ENCODE measurements around the gene DCUN1D3. TPM values are rescaled to one million over a fixed set of nuclear protein-coding genes. Genes with fewer than 3 reads are reported as not detected.

DCUN1D3 gene
- total RNA-seq, 1 donor from 2014 or later = 12.4 TPM

- peaks cover 23% of the 10 kb centered on the region for H3K4me1 Mint-ChIP-seq
- H3K36me3 Mint-ChIP-seq = peaks cover 6% of the 10 kb centered on the region
- no peak for DNase-seq (ENCODE audit: low spot score in 2 of 2, unreplicated experiment in 2 of 2)
- no peak for TF ChIP-seq CTCF (IDR thresholded peaks at IDR 0.05; ENCODE audit: unreplicated experiment)
- no peaks in the 10 kb centered on the region for H3K9me3 Mint-ChIP-seq
- no peaks in the 10 kb centered on the region for H3K27me3 Mint-ChIP-seq (ENCODE audit: low read depth)
- H3K4me3 Mint-ChIP-seq = no peak overlapping the region
- H3K27ac Mint-ChIP-seq = no peak overlapping the region
Observed at GRCh38 chr16:20847550-20847949, 52.6 kb downstream of the DCUN1D3 start.

- no peak overlapping the region for H3K4me3 Mint-ChIP-seq
- H3K27me3 Mint-ChIP-seq (ENCODE audit: low read depth) = no peaks in the 10 kb centered on the region
Observed at GRCh38 chr16:20846551-20846950, 53.6 kb downstream of the DCUN1D3 start.

GRCh38 chr16:20846030-20846429 lies 54.1 kb downstream of the DCUN1D3 start:
- Mint-ChIP-seq H3K27me3 (ENCODE audit: low read depth) (no peaks in the 10 kb centered on the region), H3K4me1 (peaks cover 12% of the 10 kb centered on the region), H3K9me3 (no peaks in the 10 kb centered on the region), H3K36me3 (peaks cover 10% of the 10 kb centered on the region), H3K27ac (no peak overlapping the region), H3K4me3 (no peak overlapping the region)
- TF ChIP-seq CTCF (IDR thresholded peaks at IDR 0.05; ENCODE audit: unreplicated experiment) = no peak
- no peak for DNase-seq (ENCODE audit: low spot score in 2 of 2, unreplicated experiment in 2 of 2)

More at GRCh38 chr16:20846551-20846950, 53.6 kb downstream of the DCUN1D3 start:
- H3K4me1 Mint-ChIP-seq = peaks cover 17% of the 10 kb centered on the region
- no peak overlapping the region for H3K27ac Mint-ChIP-seq
- H3K36me3 Mint-ChIP-seq = peaks cover 8% of the 10 kb centered on the region
- no peak for DNase-seq (ENCODE audit: low spot score in 2 of 2, unreplicated experiment in 2 of 2)
- TF ChIP-seq CTCF (IDR thresholded peaks at IDR 0.05; ENCODE audit: unreplicated experiment) = no peak
- no peaks in the 10 kb centered on the region for H3K9me3 Mint-ChIP-seq

GRCh38 chr16:20844588-20844987 lies 55.6 kb downstream of the DCUN1D3 start:
- Mint-ChIP-seq H3K9me3 (no peaks in the 10 kb centered on the region), H3K4me3 (no peak overlapping the region), H3K27ac (peak overlapping the region; percentile 23), H3K27me3 (ENCODE audit: low read depth) (no peaks in the 10 kb centered on the region), H3K36me3 (peaks cover 10% of the 10 kb centered on the region), H3K4me1 (peaks cover 1% of the 10 kb centered on the region)
- DNase-seq (ENCODE audit: low spot score in 2 of 2, unreplicated experiment in 2 of 2) = no peak
- no peak for TF ChIP-seq CTCF (IDR thresholded peaks at IDR 0.05; ENCODE audit: unreplicated experiment)

- H3K27ac Mint-ChIP-seq = no peak overlapping the region
- no peak for DNase-seq (ENCODE audit: low spot score in 2 of 2, unreplicated experiment in 2 of 2)
- peaks cover 1% of the 10 kb centered on the region for H3K4me1 Mint-ChIP-seq
- no peak for TF ChIP-seq CTCF (IDR thresholded peaks at IDR 0.05; ENCODE audit: unreplicated experiment)
- H3K9me3 Mint-ChIP-seq = no peaks in the 10 kb centered on the region
- H3K27me3 Mint-ChIP-seq (ENCODE audit: low read depth) = no peaks in the 10 kb centered on the region
- peaks cover 10% of the 10 kb centered on the region for H3K36me3 Mint-ChIP-seq
- no peak overlapping the region for H3K4me3 Mint-ChIP-seq
Observed at GRCh38 chr16:20844054-20844453, 56.1 kb downstream of the DCUN1D3 start.

- no peak for DNase-seq (ENCODE audit: low spot score in 2 of 2, unreplicated experiment in 2 of 2)
- no peaks in the 10 kb centered on the region for H3K4me1 Mint-ChIP-seq
- H3K36me3 Mint-ChIP-seq = peaks cover 44% of the 10 kb centered on the region
- no peak for TF ChIP-seq CTCF (IDR thresholded peaks at IDR 0.05; ENCODE audit: unreplicated experiment)
- H3K27me3 Mint-ChIP-seq (ENCODE audit: low read depth) = no peaks in the 10 kb centered on the region
- no peak overlapping the region for H3K27ac Mint-ChIP-seq
- peaks cover 23% of the 10 kb centered on the region for H3K9me3 Mint-ChIP-seq
- no peak overlapping the region for H3K4me3 Mint-ChIP-seq
Observed at GRCh38 chr16:20839504-20839903, 60.7 kb downstream of the DCUN1D3 start.
